Activated T-cell treated with anti-CD3 and anti-CD28 coated beads, Interleukin-2, amount 50 U/mL, for 48 hours (primary cell): ENCODE measurements around the gene PXN.
"Not testable (repeated sequence)": the region's sequence is repeated elsewhere in the genome, so short reads cannot be mapped to it uniquely, and the experiment has no call there.

Experiments
- DNase-seq, 2 experiments: peaks; one replicate each; pipeline ENCODE4 v3.0.0-alpha.2; 2020

PXN gene

DNA sequence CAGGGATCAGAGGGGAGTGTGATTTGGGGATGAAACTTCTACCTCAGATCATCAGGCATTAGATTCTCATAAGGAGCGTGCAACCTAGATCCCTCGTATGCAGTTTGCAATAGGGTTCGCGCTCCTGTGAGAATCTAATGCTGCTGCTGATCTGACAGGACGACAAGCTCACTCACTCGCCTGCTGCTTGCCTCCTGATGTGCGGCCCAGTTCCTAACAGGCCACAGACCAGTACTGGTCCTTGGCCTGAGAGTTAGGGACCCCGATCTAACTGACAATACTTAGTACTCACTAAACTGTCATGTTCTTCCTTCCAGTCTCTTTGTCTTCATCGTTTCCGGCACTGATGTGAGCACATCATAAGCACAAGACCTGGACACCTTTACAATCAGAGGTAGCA lies 59.3 kb downstream of the PXN start:
- DNase-seq = no peak

DNA sequence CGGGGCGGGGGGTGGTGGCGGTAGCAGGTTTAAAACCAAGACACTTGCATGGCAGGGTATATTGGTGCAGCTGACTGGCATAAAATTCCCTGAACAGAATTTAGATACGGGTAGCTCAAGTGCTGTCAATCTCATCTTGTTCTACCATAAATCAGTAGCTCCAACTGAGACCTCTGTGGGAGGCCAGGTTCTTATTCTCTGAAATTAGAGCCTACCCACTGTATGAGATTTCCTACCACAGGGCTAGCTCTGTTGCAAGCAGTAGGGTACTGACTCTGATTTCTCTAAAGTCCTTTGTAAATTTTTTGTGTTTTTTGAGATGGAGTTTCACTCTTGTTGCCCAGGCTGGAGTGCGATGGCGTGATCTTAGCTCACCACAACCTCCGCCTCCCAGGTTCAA lies 61.4 kb downstream of the PXN start:
- no peak for DNase-seq

DNA sequence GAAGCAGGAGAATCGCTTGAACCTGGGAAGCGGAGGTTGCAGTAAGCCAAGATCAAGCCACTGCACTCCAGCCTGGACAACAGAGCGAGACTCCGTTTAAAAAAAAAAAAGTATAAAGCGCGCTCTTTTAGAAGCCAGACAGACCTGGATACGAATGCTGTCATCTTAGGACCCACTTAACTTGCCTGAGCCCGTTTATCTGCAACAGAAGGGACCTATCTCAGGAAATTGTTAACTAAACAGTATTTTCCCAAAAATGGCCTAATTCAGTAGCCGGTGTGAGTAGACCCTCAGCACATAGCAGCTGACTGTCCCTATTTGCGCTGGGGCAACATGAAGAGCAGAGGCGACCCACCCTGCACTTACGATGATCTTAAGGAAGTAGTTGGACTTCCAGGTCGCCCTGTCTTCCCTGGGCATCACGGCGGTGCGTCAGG lies 65.1 kb downstream of the PXN start:
- DNase-seq = no peak

DNA sequence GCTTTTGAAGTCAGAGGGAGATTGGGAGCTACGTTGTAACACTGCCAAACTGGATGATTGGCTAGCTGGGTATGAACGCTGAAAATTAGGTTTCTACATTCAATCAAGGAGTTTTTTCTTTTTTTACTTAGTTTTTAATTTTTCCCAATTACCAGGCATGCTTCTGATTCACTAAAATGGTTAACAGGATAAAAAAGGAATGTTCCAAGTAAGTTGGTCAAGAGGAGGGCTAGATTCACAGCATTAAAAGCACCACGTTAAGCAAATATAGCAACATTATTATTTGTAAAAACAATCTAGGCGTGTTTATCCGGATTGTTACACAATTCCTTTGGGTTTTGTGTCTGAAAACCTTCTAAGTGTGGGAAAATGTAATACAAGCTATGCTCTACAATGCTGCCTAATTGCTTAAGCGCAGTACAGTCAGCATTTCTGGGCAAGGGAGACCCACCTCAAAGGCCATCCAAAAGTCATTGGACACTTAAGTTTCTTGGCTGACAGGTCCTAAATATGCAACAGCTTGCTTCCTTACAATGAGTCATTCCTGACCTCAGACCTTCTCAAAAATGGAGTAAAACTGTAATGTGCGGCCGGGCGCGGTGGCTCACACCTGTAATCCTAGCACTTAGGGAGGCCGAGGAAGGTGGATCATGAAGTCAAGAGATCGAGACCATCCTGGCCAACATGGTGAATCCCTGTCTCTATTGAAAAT lies 65.8 kb downstream of the PXN start:
- peak; percentile 63 to 65 for DNase-seq

DNA sequence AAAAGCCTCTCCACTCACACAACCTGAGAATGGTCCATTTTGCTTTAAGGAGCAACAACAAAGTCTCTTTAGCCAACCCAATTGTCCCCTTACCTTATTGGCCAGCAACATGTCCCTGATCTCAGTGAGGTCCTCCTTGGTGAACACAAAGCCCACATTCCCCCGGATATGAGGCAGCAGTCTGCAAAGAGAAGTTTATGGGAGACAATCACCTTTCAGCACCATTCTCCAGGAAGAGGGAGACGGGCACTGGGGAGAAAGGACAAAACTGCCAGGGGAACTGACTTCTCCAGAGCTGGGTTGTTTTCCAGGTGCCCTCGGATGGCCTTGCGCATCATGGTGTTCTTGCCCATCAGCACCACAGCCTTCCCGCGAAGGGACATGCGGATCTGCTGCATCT lies 66.5 kb downstream of the PXN start:
- DNase-seq = peak; percentile 40 to 41

DNA sequence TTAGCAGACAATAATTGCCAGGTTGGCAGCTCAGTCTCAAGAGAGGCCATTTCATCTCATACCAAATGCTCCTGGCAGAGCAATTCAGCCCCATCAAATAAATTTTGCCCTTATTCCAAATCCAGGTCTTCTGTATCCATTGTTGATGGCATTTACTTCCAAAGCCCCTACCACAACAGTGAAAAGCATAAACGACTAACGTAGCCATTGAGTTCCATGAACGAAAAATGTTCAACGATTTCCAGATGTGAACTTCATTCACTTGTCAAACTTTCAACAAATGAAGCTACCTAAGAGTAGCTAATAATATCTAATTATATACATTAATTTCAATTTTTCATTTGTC lies 68.0 kb downstream of the PXN start:
- no peak for DNase-seq

DNA sequence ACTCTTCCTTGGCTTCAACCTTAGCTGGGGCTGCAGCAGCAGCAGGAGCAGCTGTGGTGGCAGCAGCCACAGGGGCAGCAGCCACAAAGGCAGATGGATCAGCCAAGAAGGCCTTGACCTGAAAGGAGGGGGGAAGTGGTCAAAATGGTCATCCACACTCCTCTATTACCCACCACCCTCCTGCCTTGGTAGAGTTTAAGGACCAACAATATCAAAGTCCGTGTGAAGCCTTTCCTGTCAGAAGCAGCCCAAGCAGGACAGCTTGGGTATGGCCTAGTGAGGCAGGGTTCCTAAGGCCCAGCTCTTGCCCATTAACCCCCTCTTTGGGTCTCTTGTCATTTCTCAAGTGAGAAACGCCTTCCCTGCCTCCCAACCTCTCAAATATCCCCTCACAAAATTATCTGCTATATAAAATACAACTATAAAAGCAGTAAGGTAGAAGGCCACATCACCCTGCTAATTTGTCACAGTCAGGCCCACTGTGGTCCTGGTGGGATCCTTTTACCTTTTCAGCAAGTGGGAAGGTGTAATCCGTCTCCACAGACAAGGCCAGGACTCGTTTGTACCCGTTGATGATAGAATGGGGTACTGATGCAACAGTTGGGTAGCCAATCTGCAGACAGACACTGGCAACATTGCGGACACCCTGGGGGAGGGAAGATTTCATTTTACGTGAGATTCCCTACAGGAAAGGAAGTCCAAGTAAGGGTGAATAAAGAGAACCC lies 68.6 kb downstream of the PXN start:
- DNase-seq = peak; percentile 46 to 52

DNA sequence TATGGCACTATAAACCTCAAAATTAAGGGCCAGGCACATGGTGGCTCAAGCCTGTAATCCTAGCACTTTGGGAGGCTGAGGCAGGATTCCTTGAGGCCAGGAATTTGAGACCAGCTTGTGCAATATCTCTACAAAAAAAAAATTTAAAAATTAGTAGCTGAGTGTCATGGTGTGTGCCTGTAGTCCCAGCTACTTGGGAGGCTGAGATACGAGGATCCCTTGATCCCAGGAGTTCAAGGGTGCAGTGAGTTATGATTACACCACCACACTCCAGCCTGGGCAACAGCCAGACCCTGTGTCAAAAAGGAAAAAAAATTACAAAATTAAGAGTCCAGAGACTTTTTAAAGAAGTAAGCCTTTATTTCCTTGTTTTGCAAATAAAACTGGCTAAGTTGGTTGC lies 69.2 kb downstream of the PXN start:
- DNase-seq = peak; percentile 27 to 29

DNA sequence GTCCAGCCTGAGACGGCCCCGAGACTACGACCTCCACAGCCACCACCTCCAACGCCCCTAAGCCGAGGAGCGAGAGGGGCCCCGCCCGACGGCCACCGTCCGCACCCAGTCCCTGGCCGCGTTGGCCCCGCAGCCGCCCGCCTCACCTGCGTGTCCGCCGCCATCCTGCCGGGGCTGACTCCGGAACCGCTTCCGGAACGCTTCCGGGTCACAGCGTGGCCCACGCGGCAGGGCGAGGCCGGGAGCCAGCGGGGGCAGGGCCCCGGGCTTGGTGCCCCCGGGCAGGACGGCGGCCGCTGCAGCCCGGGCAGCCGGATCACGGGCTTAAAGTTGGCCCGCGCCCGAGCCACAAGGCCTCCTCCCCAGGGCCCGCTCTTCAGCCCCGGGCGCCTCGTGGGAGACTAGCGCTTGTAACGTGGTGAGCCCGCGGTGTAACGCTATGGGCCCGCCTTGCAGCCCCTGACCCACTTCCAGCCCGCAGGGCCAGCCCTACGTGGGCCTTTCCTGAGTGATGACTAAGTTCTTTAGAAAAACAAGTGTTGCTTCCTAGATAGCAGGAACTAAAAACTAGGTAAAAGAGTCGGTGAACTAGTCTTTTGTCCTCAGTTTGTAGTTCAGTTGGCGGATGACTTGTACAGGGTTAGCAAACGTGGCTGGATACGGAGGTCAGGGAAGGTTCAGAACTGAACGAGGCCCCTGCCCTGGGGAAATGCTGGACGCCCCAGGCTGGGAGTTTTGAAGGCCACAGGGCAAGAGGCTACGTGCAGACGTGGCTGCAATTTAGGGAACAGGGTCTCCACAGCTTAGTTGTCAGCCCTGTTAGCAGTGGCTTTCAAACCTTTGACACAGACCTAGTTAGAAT lies 70.8 kb downstream of the PXN start, which contains the start of gene GCN1:
Gene GCN1, minus strand, starts transcription at position 182 of the 862 bp plus-strand sequence. Its CDS starts 18 bp downstream, at position 164.
- DNase-seq = peak; percentile 92 to 95

DNA sequence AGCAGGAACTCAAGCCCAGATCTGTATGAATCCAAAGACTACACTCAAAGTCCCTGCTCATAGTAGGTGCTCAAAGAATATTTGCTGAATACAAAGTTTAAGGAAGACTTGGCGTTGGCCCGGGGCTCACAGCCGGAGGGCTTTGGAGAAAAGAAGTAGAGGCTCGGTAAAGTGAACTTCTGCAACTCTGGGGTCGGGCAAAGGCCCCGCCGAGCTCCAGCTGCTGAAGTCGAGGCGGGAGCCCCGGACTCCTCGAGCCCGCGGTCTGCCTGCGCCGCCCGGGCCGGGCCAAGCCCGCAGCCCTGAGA lies 71.3 kb downstream of the PXN start:
- no peak for DNase-seq

DNA sequence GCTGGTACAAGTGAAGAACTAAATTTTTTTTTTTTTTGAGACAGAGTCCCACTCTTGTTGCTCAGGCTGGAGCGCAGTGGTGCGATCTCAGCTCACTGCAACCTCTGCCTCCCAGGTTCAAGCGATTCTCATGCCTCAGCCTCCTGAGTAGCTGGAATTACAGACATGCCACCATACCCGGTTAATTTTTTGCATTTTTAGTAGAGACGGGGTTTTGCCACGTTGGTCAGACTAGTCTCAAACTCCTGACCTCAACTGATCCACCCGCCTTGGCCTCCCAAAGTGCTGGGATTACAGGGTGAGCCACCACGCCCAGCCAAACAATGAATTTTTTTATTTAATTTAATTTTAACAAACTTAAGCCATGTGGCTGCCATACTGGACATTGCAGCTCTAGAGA lies 72.2 kb downstream of the PXN start:
- DNase-seq = not testable (repeated sequence)

DNA sequence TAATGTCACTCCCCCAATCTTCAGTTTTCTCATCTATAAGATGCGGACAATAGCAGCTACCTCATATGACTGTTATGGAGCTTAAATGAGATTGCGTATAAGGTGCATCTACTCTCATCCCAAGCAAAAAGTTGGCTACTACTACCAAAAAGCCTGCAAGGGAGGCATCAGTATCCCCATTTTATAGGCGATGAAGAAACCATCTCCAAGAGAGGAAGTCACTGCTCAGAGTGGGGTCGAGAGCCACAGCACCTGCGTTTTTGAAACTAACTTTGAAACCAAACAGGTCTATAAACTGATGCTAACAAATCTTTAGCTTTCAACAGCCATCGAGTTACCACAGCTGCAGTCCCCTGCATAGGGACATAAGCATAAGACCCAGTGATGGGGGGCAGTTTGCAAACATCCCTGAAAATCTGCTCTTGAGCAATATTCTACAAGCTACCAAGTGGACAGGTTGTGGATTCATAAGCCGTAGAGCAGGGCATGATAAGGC lies 74.5 kb downstream of the PXN start:
- DNase-seq = no peak

DNA sequence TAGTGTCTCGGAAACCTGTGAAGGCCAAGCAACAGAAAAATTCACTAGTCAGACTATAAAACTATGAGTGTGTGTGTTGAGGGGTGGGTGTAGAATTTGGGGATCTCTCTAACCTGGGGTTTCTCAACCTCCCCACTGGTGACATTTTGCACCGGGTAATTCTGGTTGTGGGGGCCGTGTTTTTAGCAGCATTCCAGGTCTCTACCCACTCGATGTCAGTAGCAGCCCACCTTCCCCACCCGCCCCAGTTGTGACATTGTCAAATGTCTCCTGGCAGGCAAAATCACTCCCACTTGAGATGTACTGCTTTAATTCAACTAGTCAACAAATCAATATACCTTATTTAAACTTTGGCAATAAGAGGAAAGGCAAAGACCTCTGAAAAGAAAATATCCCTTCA lies 75.1 kb downstream of the PXN start:
- no peak for DNase-seq

DNA sequence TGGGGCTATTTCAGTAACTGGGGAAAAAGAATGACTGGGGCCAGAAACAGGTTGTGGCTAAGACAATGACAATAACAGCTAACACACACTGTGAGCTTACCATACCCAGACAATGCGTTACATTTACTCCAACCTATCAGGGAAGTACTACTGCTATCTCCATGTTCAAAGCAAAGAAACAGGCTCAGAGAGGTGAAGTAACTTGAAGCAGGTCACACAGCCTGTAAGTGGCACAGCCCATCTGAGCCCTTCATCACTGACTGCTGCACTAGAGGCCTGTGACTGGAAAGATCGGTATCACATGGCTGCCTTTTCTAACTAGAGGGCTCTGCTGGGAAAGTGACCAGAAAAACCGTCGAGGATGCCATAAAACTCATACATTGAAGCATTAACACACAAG lies 78.9 kb downstream of the PXN start:
- DNase-seq = no peak

DNA sequence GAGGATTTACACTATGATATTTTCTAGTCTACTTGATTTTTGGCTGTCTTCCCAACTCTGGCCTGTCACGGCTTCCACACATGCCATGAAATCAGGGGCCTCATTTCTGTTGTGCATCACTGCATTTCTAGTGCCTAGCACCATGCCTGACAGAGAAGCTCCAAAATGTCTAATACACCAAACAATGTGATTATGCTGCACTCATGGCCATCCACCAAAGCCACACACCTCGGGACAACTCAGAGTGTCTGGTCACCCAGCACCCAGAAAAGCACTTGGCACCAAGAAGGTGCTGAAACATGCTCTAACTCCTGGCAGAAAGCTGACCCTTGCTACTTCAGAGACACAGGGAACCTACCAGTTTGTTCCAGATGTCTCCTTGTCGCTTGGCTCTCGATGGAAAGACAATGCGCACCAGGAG lies 82.3 kb downstream of the PXN start:
- no peak for DNase-seq

DNA sequence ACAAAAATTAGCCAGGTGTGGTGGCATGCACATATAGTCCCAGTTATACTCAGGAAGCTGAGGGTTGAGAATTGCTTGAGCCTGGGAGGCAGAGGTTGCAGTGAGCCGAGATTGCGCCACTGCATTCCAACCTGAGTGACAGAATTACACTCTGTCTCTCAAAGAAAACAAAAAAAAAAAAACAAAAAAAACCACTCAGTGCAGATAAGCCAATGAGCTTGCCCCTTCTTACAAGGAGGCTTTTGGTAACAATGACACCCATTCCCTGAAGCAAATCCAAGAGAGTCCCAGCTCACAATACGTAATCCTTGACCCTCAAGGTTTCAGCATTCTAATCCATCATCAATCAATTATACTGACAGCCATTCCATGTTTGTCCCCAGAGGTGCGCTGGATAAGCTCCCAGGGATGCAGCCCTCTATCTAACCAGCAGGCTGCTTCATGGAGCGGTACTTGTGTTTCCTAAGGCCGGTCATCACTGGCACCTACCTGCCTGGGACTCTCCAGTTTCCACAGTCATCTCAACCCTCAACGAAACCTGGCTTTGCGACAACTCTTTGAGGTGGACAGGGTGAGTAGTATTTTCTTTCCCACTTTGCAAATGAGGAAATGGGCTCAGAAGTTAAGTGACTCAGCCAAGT lies 83.4 kb downstream of the PXN start:
- DNase-seq = no peak

DNA sequence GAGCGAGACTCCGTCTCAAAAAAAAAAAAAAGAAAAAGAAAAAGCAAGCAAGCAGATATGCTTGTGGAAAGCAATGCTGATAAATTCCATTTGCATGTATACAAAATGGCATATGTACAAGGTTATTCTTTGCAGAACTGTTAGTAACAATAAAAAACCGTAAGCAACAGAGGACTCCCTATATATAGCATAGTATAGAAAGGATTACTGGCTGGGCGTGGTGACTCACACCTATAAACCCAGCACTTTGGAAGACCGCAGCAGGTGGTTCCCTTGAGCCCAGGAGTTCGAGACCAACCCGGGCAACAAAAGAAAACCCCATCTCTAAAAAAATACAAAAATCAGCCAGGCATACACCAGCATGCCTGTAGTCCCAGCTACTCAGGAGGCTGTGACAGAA lies 84.6 kb downstream of the PXN start:
- DNase-seq = no peak

DNA sequence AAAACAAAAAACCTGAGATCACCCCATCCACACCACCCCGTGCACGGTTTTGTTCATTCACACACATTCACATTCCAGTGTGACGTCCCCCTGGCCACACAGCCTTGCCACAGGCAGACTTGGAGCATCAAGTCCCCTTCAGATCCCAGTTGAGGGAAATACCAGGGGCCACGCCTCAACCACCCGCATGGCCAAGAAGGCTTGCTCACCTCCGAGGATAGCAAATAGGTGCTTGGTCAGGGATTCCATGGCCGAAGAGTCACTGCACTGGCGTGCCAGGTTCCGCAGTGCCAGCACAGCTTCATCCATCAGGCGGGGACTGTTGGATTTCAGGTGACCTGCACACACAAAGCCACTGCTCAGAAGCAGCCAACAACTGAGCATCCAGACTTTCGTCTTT lies 90.0 kb downstream of the PXN start:
- DNase-seq = no peak

DNA sequence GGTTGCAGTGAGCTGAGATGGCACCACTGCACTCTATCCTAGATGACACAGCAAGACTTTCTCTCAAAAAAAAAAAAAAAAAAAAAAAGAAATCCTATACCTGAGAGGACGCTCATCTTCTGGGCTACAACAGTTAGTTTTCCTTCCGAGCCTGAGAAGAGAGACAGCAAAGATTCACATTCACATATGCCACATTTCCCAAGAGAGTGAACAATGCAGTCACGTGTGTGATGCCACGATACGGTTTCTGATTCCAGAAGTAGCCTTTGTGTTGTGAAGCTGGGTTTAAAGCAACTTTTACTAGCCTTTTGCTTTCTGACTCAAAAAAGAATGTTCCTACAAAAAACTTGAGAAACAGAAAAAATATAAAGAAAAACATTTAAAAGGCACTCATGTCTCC lies 90.5 kb downstream of the PXN start:
- DNase-seq = no peak

DNA sequence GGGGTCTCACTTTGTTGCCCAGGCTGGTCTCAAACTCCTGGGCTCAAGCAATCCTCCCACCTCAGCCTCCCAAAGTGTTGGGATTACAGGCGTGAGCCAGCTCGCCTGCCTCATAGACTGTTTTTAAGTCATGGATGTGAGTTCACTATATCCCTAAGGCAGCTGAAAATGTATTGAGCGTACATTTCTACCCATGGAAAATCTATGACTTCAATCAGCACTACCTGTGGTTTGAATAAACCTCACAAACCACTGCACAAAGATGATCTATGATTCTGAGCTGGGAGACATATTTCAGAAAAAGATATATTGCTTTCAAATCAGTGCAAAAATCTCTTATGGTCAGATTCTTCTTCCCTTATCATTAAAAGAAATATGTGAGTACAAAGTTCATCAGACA lies 93.5 kb downstream of the PXN start:
- no peak for DNase-seq

DNA sequence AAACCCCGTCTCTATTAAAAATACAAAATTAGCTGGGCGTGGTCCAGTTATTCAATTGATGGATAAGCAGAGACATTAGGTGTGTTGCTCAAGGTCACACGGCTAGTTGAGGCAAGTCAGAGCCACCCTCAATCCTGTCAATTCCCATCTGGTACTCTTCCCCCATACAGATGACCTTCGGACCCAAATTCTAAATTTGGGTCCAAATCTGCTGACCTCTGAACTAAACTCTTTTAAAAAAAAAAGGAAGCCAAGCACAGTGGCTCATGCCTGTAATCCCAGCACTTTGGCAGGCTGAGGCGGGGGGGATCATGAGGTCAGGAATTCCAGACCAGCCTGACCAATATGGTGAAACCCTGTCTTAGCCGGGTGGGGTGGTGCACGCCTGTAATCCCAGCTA lies 94.9 kb downstream of the PXN start:
- no peak for DNase-seq

DNA sequence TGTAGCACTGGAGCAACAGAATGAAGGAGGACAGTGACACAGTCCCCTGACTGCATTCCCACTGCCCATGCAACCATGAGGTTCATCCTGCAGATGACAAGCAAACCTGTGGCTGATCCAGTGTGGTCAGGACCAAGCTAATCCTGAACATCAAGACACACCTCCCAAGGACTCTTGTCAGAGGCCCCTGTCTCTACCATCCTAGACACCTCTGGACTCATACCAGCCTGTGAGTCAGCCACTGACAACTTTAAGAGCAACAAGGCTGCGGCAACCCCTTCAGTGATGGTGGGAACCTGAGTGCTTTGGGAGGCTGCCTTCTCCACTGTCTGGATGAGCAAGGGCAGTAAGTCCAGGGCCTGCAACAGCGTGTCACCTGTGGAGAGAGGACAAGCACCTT lies 95.6 kb downstream of the PXN start:
- no peak for DNase-seq

DNA sequence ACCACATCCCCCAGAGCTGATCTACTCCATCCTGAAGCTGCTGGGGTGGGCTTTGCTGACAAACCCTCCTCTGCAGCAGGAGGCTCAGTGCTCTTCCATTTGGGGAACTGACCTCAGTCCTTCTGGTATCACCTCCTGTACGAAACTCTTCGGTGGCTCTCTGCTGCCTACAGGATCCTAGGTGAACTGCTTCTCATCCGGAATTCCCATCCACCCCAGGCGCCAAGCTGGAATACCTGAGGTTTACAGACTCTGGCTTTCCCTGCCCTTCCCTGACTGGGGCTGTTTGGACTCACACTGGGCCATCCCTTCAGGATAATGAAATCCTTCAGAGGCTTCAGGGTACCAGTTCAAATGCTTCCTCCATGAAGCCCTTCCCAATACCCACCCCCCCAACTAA lies 97.2 kb downstream of the PXN start:
- no peak for DNase-seq
